HCT116 (cell line): Measurements from ENCODE around the gene C4orf51. TPM values are rescaled to one million over a fixed set of nuclear protein-coding genes. Genes with fewer than 3 reads are reported as not detected.

Experiments
- ATAC-seq: fragments of 200-7000 bp; cut with Tn5 transposase; 2 replicates; pipeline ENCODE4 v1.9.1; 2020; ENCODE audit warnings: mild to moderate bottlenecking, moderate library complexity
- BruUV-seq: library from RNA; stranded (reverse); fragments of 400-500 nt; replicated peaks from 2 replicates; lab custom pipeline; 2021; lab: Mats Ljungman, UMichigan
- CTCF ChIA-PET: fragments of 300-600 bp; sonication (Branson Sonifier 250); formaldehyde crosslinking; loops from one replicate; lab custom pipeline; 2021; ENCODE audit warnings: antibody characterized with exemption; lab: Charles Lee
- POLR2A ChIA-PET: fragments of 300-600, 350-600 bp; sonication (Branson Sonifier 250); formaldehyde crosslinking; loops from one replicate; lab custom pipeline; 2021; ENCODE audit warnings: antibody characterized with exemption; lab: Charles Lee
- RAD21 ChIA-PET, 2 experiments: fragments of 300-600 bp; sonication (Branson Sonifier 250); formaldehyde crosslinking; loops; one replicate each; lab custom pipeline; 2023; ENCODE audit warnings: low total read pairs in 2 of 2; ENCODE audit not compliant: uncharacterized antibody in 2 of 2, unreplicated experiment in 2 of 2, low non-redundant PET in 1 of 2; lab: Charles Lee
- DNase-seq: peaks from one replicate; pipeline ENCODE4 v3.0.0-alpha.2; 2010; ENCODE audit warnings: low read depth, low spot score
- H2AFZ ChIP-seq: fragments of 200-600 bp; shearing (Covaris generic), sonication (generic); 2 replicates; pipeline ENCODE4 v1.6.1; 2017; ENCODE audit warnings: low read depth, mixed run types, mixed read lengths, antibody characterized with exemption, low read length; ENCODE audit not compliant: poor library complexity, severe bottlenecking
- H3K27ac ChIP-seq: 2 replicates; pipeline ENCODE4 v1.5.1; 2012; ENCODE audit warnings: low read depth, low read length
- H3K27me3 ChIP-seq: fragments of 200-600 bp; sonication (generic); 2 replicates; pipeline ENCODE4 v1.6.1; 2016; ENCODE audit warnings: mixed run types, low read length, mixed read lengths; ENCODE audit not compliant: insufficient read depth
- H3K36me3 ChIP-seq, 2 experiments: fragments of 200-500 bp in 1 of 2; fragments of 200-600 bp in 1 of 2; sonication (Bioruptor generic) in 1 of 2; sonication (generic) in 1 of 2; 2 replicates each; pipeline versions ENCODE4 v1.5.1 to v1.6.1; 2014 to 2016; ENCODE audit warnings: low read length in 2 of 2, inconsistent platforms in 1 of 2, mixed read lengths in 1 of 2, mixed run types in 1 of 2; ENCODE audit not compliant: insufficient read depth in 2 of 2, control insufficient read depth in 1 of 2
- H3K4me1 ChIP-seq, 2 experiments: fragments of 200-600 bp in 1 of 2; sonication (generic) in 1 of 2; 2 replicates each; pipeline versions ENCODE4 v1.5.1 to v1.6.1; 2012 to 2017; ENCODE audit warnings: low read length in 2 of 2, inconsistent platforms in 1 of 2, mild to moderate bottlenecking in 1 of 2, mixed read lengths in 1 of 2, mixed run types in 1 of 2, moderate library complexity in 1 of 2; ENCODE audit not compliant: insufficient read depth in 2 of 2, control insufficient read depth in 1 of 2
- H3K4me2 ChIP-seq: fragments of 200-600 bp; sonication (generic); 2 replicates; pipeline ENCODE4 v1.6.1; 2017; ENCODE audit warnings: mixed run types, low read length, mixed read lengths
- H3K4me3 ChIP-seq, 2 experiments: fragments of 200-600 bp in 1 of 2; sonication (generic) in 1 of 2; replicated peaks in 1 of 2; 2 replicates each; pipeline ENCODE4 v1.5.1; 2011 to 2016; ENCODE audit warnings: low read length in 2 of 2, control low read depth in 1 of 2, low read depth in 1 of 2, mild to moderate bottlenecking in 1 of 2, mixed read lengths in 1 of 2, mixed run types in 1 of 2
- H3K79me2 ChIP-seq: fragments of 200-600 bp; sonication (generic); 2 replicates; pipeline ENCODE4 v1.6.1; 2017; ENCODE audit warnings: mild to moderate bottlenecking, mixed run types, low read length, moderate library complexity, mixed read lengths; ENCODE audit not compliant: insufficient read depth
- H3K9ac ChIP-seq: fragments of 200-600 bp; sonication (generic); 2 replicates; pipeline ENCODE4 v1.6.1; 2016; ENCODE audit warnings: low read length, mixed read lengths
- H3K9me2 ChIP-seq: fragments of 200-600 bp; sonication (generic), shearing (Covaris generic); 2 replicates; pipeline ENCODE4 v1.6.1; 2017; ENCODE audit warnings: mixed run types, mild to moderate bottlenecking, moderate library complexity; ENCODE audit not compliant: insufficient read depth
- H3K9me3 ChIP-seq, 2 experiments: fragments of 200-500 bp in 1 of 2; fragments of 200-600 bp in 1 of 2; sonication (Bioruptor generic) in 1 of 2; sonication (generic) in 1 of 2; 2 replicates each; pipeline ENCODE4 v1.6.1; 2014 to 2017; ENCODE audit warnings: low read length in 2 of 2, mixed read lengths in 2 of 2, inconsistent platforms in 1 of 2, low read depth in 1 of 2, mild to moderate bottlenecking in 1 of 2, mixed run types in 1 of 2, moderate library complexity in 1 of 2; ENCODE audit not compliant: control insufficient read depth in 1 of 2, insufficient read depth in 1 of 2
- H4K20me1 ChIP-seq: fragments of 200-600 bp; sonication (generic), shearing (Covaris generic); 2 replicates; pipeline ENCODE4 v1.6.1; 2017; ENCODE audit warnings: mixed run types, mild to moderate bottlenecking, moderate library complexity; ENCODE audit not compliant: insufficient read depth
- ATF3 ChIP-seq: IDR thresholded peaks from 2 replicates; pipeline ENCODE4 v1.6.1; 2012
- EGR1 ChIP-seq: IDR thresholded peaks from 2 replicates; pipeline ENCODE4 v1.6.1; 2012; ENCODE audit warnings: low read depth
- ELF1 ChIP-seq: IDR thresholded peaks from 2 replicates; pipeline ENCODE4 v1.6.1; 2012; ENCODE audit warnings: low read depth, borderline replicate concordance
- EZH2 ChIP-seq: fragments of 200-600 bp; sonication (generic); IDR thresholded peaks from 2 replicates; pipeline ENCODE4 v1.6.1; 2017; ENCODE audit warnings: antibody characterized with exemption, mixed run types
- JUND ChIP-seq: IDR thresholded peaks from 2 replicates; pipeline ENCODE4 v1.6.1; 2012
- MAX ChIP-seq: IDR thresholded peaks from 2 replicates; pipeline ENCODE4 v1.6.1; 2012
- RAD21 ChIP-seq: IDR thresholded peaks from 2 replicates; pipeline ENCODE4 v1.6.1; 2012; ENCODE audit warnings: low read depth, mild to moderate bottlenecking
- ZNF274 ChIP-seq: fragments of 200-500 bp; sonication (Bioruptor generic); IDR thresholded peaks from 2 replicates; pipeline ENCODE4 v1.6.1; 2014; ENCODE audit warnings: mild to moderate bottlenecking, low read depth, low read length, inconsistent platforms
- intact Hi-C: fragments of 100-400 bp; cut with micrococcal nuclease; formaldehyde crosslinking; loops from 2 replicates; pipeline ENCODE4 v1.10.0; 2022
- total RNA-seq: library from RNA; stranded (reverse); gene quantifications from one replicate; pipeline ENCODE4 v1.2.1, GENCODE V29; 2021; ENCODE audit not compliant: unreplicated experiment
- TF ChIP-seq, protein P1 (sequence below): IDR thresholded peaks from 2 replicates; pipeline ENCODE4 v1.6.1; 2012; ENCODE audit warnings: low read depth

The C4orf51 gene
- total RNA-seq, 1 experiment from 2014 or later = not detected

- Histone ChIP-seq H4K20me1 (no peaks in the 10 kb centered on the region), H3K4me3 (no peak overlapping the region), H3K27ac (no peak overlapping the region), H3K9ac (no peak overlapping the region), H3K9me2 (no peaks in the 10 kb centered on the region), H3K9me3 (no peaks in the 10 kb centered on the region), H3K27me3 (no peaks in the 10 kb centered on the region), H3K4me2 (no peak overlapping the region), H3K36me3 (peaks cover 5 to 16% of the 10 kb centered on the region in 2 experiments; a peak in 2 of 4 replicates), H3K4me1 (no peaks in the 10 kb centered on the region), H3K79me2 (no peaks in the 10 kb centered on the region), H2AFZ (no peak overlapping the region)
- ChIA-PET CTCF (no interaction called here), POLR2A (no interaction called here), RAD21 (no interaction called here)
- TF ChIP-seq MAX (no peak), EZH2 (no peak), ELF1 (no peak)
- DNase-seq (no peak), ATAC-seq (no peak)
- intact Hi-C loops = no loop called here
- BruUV-seq = no TSS peak
These were observed 83.5 kb downstream of the C4orf51 start for GRCh38 chr4:145763399-145763798.

- no peak overlapping the region for H2AFZ ChIP-seq
- no peak overlapping the region for H3K4me2 ChIP-seq
- ChIA-PET POLR2A (no interaction called here), RAD21 (no interaction called here), CTCF (no interaction called here)
- no peak overlapping the region for H3K9ac ChIP-seq
- no peaks in the 10 kb centered on the region for H3K79me2 ChIP-seq
- H3K9me2 ChIP-seq = no peaks in the 10 kb centered on the region
- H3K9me3 ChIP-seq = no peaks in the 10 kb centered on the region
- H4K20me1 ChIP-seq = no peaks in the 10 kb centered on the region
- no peak overlapping the region for H3K4me3 ChIP-seq
- peaks cover 5 to 10% of the 10 kb centered on the region in 2 experiments; a peak in 2 of 4 replicates for H3K36me3 ChIP-seq
- TF ChIP-seq ZNF274 (no peak), JUND (no peak), EGR1 (no peak), ELF1 (no peak), RAD21 (no peak), ATF3 (no peak)
- TF ChIP-seq, protein P1, sequence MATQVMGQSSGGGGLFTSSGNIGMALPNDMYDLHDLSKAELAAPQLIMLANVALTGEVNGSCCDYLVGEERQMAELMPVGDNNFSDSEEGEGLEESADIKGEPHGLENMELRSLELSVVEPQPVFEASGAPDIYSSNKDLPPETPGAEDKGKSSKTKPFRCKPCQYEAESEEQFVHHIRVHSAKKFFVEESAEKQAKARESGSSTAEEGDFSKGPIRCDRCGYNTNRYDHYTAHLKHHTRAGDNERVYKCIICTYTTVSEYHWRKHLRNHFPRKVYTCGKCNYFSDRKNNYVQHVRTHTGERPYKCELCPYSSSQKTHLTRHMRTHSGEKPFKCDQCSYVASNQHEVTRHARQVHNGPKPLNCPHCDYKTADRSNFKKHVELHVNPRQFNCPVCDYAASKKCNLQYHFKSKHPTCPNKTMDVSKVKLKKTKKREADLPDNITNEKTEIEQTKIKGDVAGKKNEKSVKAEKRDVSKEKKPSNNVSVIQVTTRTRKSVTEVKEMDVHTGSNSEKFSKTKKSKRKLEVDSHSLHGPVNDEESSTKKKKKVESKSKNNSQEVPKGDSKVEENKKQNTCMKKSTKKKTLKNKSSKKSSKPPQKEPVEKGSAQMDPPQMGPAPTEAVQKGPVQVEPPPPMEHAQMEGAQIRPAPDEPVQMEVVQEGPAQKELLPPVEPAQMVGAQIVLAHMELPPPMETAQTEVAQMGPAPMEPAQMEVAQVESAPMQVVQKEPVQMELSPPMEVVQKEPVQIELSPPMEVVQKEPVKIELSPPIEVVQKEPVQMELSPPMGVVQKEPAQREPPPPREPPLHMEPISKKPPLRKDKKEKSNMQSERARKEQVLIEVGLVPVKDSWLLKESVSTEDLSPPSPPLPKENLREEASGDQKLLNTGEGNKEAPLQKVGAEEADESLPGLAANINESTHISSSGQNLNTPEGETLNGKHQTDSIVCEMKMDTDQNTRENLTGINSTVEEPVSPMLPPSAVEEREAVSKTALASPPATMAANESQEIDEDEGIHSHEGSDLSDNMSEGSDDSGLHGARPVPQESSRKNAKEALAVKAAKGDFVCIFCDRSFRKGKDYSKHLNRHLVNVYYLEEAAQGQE = no peak
- BruUV-seq = no TSS peak
- no peak overlapping the region for H3K27ac ChIP-seq
- H3K27me3 ChIP-seq = no peaks in the 10 kb centered on the region
- ATAC-seq = no peak
- no peaks in the 10 kb centered on the region for H3K4me1 ChIP-seq
- DNase-seq = no peak
- intact Hi-C loops = no loop called here
These were observed 86.3 kb downstream of the C4orf51 start for GRCh38 chr4:145766273-145766672.
